Adrenal gland (tissue), 12 donors: ENCODE results near the gene VAMP2. TPM values are rescaled to one million over a fixed set of nuclear protein-coding genes. Genes with fewer than 3 reads are reported as not detected.
A peak's percentile ranks its signal among the peaks of the same experiment; 100 is the strongest.

Experiments
- DNase-seq, 7 donors: peaks; one replicate each; pipeline ENCODE4 v3.0.0-alpha.2; 2019 to 2020
- H3K27ac ChIP-seq, 5 donors: fragments of 200-600 bp; sonication (generic) in 4 of 5; 1 replicate in 3 of 5; 2 replicates in 2 of 5; pipeline versions ENCODE4 v1.5.1 to v1.8.0; 2016 to 2020; ENCODE audit warnings: mild to moderate bottlenecking in 1 of 5
- H3K27me3 ChIP-seq: fragments of 200-600 bp; 2 replicates; pipeline ENCODE4 v1.8.0; 2021
- H3K36me3 ChIP-seq, 2 donors: fragments of 200-600 bp; replicated peaks in 1 of 2; 1 replicate in 1 of 2; 2 replicates in 1 of 2; pipeline versions ENCODE4 v1.5.1 to v1.8.0; 2018 to 2022
- H3K4me1 ChIP-seq, 2 donors: fragments of 200-600 bp; replicated peaks in 1 of 2; 1 replicate in 1 of 2; 2 replicates in 1 of 2; pipeline versions ENCODE4 v1.5.1 to v1.8.0; 2018 to 2021
- H3K4me3 ChIP-seq, 4 donors: fragments of 200-600 bp; sonication (generic) in 3 of 4; one replicate each; pipeline ENCODE4 v1.5.1; 2016 to 2018
- H3K9me3 ChIP-seq, 3 donors: fragments of 200-600 bp; sonication (generic) in 1 of 3; replicated peaks in 1 of 3; 1 replicate in 2 of 3; 2 replicates in 1 of 3; pipeline versions ENCODE4 v1.5.1 to v1.8.0; 2016 to 2021
- CTCF ChIP-seq, 6 experiments: fragments of 450-650 bp in 4 of 6; fragments of 200-600 bp in 2 of 6; sonication (generic) in 1 of 6; IDR thresholded peaks; 1 replicate in 5 of 6; 2 replicates in 1 of 6; pipeline versions ENCODE4 v1.5.1 to v1.8.0; 2016 to 2021; ENCODE audit warnings: antibody characterized with exemption in 6 of 6, mild to moderate bottlenecking in 2 of 6, moderate library complexity in 1 of 6
- POLR2A ChIP-seq, 2 donors: fragments of 450-650 bp; IDR thresholded peaks; one replicate each; pipeline ENCODE4 v1.6.1; 2017; ENCODE audit warnings: antibody characterized with exemption in 2 of 2, mild to moderate bottlenecking in 2 of 2, moderate library complexity in 1 of 2
- WGBS, 4 donors: extraction: QIAGEN DNeasy Blood & Tissue Kit in 2 of 4; methylation state at CpG; one replicate each; pipeline versions ENCODE4 v1.1.5 to v1.1.7; 2013 to 2017; 5-methylcytosine and 5-hydroxymethylcytosine counted together
- intact Hi-C, 2 donors: fragments of 100-400 bp; cut with DNase I; formaldehyde crosslinking; loops; one replicate each; pipeline versions ENCODE4 v1.14.1 to v1.15.0; 2022 to 2023
- polyA plus RNA-seq, 3 donors: library from polyadenylated mRNA; stranded (reverse); fragments of 200-250 nt in 2 of 3; fragments of 350-450 nt in 1 of 3; fragmentation: Illumina TruSeq in 1 of 3; extraction: RNeasy Lipid Tissue Mini Kit (QIAGEN cat#74804) in 1 of 3; gene quantifications; one replicate each; pipeline ENCODE4 v1.2.3, GENCODE V29; 2013 to 2014
- total RNA-seq, 9 donors: library from RNA; depleted of rRNA in 4 of 9; stranded (reverse); fragments of >200 nt in 4 of 9; fragments of 120-200 nt in 1 of 9; fragmentation: NEBNext Ultra II Directional in 1 of 9; extraction: Animal tissue kit (Norgen Biotek cat#: 25700) in 1 of 9; gene quantifications; one replicate each; pipeline versions ENCODE4 v1.1.0 to v1.2.4, GENCODE V29; 2013 to 2023
- donor health status: healthy with polysubstance abuse.
- donor health status: Bipolar disorder and iron deficiency.
- donor health status: DM: yes; HTN: yes; CAD: no.
- donor health status: DM: no; HTN: no; CAD: no.
- donor health status: DM: no; HTN: no; CAD: no.
- donor health status: DM: yes; HTN: yes; CAD: no.

The VAMP2 gene
- total and polyA plus RNA-seq, 12 donors, result 18.8 to 206 (median 73.5) TPM

GRCh38 chr17:8158267-8159031 lies 4.3 kb downstream of the VAMP2 start:
- no peaks in the 10 kb centered on the region for H3K27me3 ChIP-seq
- peak overlapping the region; percentile 66 to 100 (median 99) for H3K27ac ChIP-seq
- H3K4me3 ChIP-seq, result no peak overlapping the region
- H3K9me3 ChIP-seq, result no peaks in the 10 kb centered on the region
- peak; percentile 31 to 75 for TF ChIP-seq POLR2A (IDR thresholded peaks at IDR 0.05)
- TF ChIP-seq CTCF (IDR thresholded peaks at IDR 0.05), result peak; percentile 91 to 97 (median 94)
- peak; percentile 94 to 99 (median 97) for DNase-seq
- intact Hi-C loops, result no loop called here
- WGBS, 4 donors, result 35 to 44% (median 36%) methylated on average over 14 to 20 of the region's 20 CpGs
- peaks cover 26 to 36% of the 10 kb centered on the region in 2 donors for H3K4me1 ChIP-seq
- H3K36me3 ChIP-seq, result peaks cover 0 to 20% of the 10 kb centered on the region in 2 donors

- H3K36me3 ChIP-seq, result peaks cover 0 to 21% of the 10 kb centered on the region in 2 donors
- intact Hi-C loops, result no loop called here
- 0 to 1% (median 1%) methylated on average over 23 to 59 of the region's 59 CpGs for WGBS, 4 donors
- H3K4me3 ChIP-seq, result peak overlapping the region; percentile 36 to 99 (median 84)
- TF ChIP-seq POLR2A (IDR thresholded peaks at IDR 0.05) (peak; percentile 100), CTCF (IDR thresholded peaks at IDR 0.05) (peak in 1 of 6 experiments; percentile 9)
- peak; percentile 100 for DNase-seq
- peaks cover 24 to 36% of the 10 kb centered on the region in 2 donors for H3K4me1 ChIP-seq
- no peaks in the 10 kb centered on the region for H3K27me3 ChIP-seq
- peak overlapping the region; percentile 99 to 100 (median 100) for H3K27ac ChIP-seq
- H3K9me3 ChIP-seq, result no peaks in the 10 kb centered on the region
These were observed 6.3 kb downstream of the VAMP2 start for GRCh38 chr17:8156246-8156992.

- Histone ChIP-seq H3K27ac (peak overlapping the region; percentile 99 to 100 (median 100)), H3K9me3 (no peaks in the 10 kb centered on the region), H3K4me1 (peaks cover 21 to 32% of the 10 kb centered on the region in 2 donors), H3K36me3 (peaks cover 0 to 16% of the 10 kb centered on the region in 2 donors), H3K4me3 (peak overlapping the region; percentile 36 to 99 (median 84)), H3K27me3 (no peaks in the 10 kb centered on the region)
- intact Hi-C loops, result no loop called here
- 0 to 1% (median 1%) methylated on average over 6 to 11 of the region's 11 CpGs for WGBS, 4 donors
- TF ChIP-seq POLR2A (IDR thresholded peaks at IDR 0.05), result no peak
- TF ChIP-seq CTCF (IDR thresholded peaks at IDR 0.05), result no peak
- no peak for DNase-seq
These were observed 6.8 kb downstream of the VAMP2 start for GRCh38 chr17:8155996-8156245.

- peak in 5 of 7 donors; percentile 33 to 73 (median 51) for DNase-seq
- Histone ChIP-seq H3K36me3 (peaks cover 0 to 17% of the 10 kb centered on the region in 2 donors), H3K27me3 (no peaks in the 10 kb centered on the region), H3K9me3 (no peaks in the 10 kb centered on the region), H3K4me3 (peak overlapping the region; percentile 36 to 99 (median 84)), H3K27ac (peak overlapping the region; percentile 99 to 100 (median 100)), H3K4me1 (peaks cover 26 to 34% of the 10 kb centered on the region in 2 donors)
- TF ChIP-seq POLR2A (IDR thresholded peaks at IDR 0.05) (no peak), CTCF (IDR thresholded peaks at IDR 0.05) (peak in 1 of 6 experiments; percentile 18)
- 6 to 14% (median 9%) methylated on average over 14 of the region's 14 CpGs for WGBS, 4 donors
- intact Hi-C loops, result no loop called here
These were observed 7.3 kb downstream of the VAMP2 start for GRCh38 chr17:8155231-8155995.
